Esophagus (tissue), 2 donors: ENCODE measurements around the gene POPDC3. TPM values are rescaled to one million over a fixed set of nuclear protein-coding genes. Genes with fewer than 3 reads are reported as not detected.

Experiments used
- H3K27ac ChIP-seq, 2 donors: one replicate each; pipeline ENCODE4 v1.5.1; 2013; ENCODE audit warnings: low read depth in 2 of 2, mild to moderate bottlenecking in 2 of 2, inconsistent platforms in 1 of 2, low read length in 1 of 2, moderate library complexity in 1 of 2
- H3K27me3 ChIP-seq, 2 donors: one replicate each; pipeline ENCODE4 v1.6.1; 2013; ENCODE audit warnings: low read length in 2 of 2, control low read depth in 1 of 2, mild to moderate bottlenecking in 1 of 2; ENCODE audit not compliant: insufficient read depth in 2 of 2, control insufficient read depth in 1 of 2
- H3K36me3 ChIP-seq, 2 donors: one replicate each; pipeline ENCODE4 v1.6.1; 2013; ENCODE audit warnings: low read length in 1 of 2; ENCODE audit not compliant: control insufficient read depth in 2 of 2, insufficient read depth in 2 of 2
- H3K4me1 ChIP-seq, 2 donors: one replicate each; pipeline ENCODE4 v1.6.1; 2013; ENCODE audit warnings: low read length in 1 of 2; ENCODE audit not compliant: control insufficient read depth in 2 of 2, insufficient read depth in 2 of 2
- H3K4me3 ChIP-seq, 2 donors: one replicate each; pipeline ENCODE4 v1.5.1; 2013; ENCODE audit warnings: low read length in 2 of 2, mild to moderate bottlenecking in 2 of 2, low read depth in 1 of 2, moderate library complexity in 1 of 2
- H3K9me3 ChIP-seq, 2 donors: one replicate each; pipeline ENCODE4 v1.6.1; 2013; ENCODE audit warnings: mild to moderate bottlenecking in 2 of 2, low read depth in 1 of 2, low read length in 1 of 2, moderate library complexity in 1 of 2; ENCODE audit not compliant: control insufficient read depth in 2 of 2, insufficient read depth in 1 of 2
- WGBS, 2 donors: extraction: QIAGEN DNeasy Blood & Tissue Kit; methylation state at CpG; one replicate each; pipeline ENCODE4 v1.1.7; 2013; 5-methylcytosine and 5-hydroxymethylcytosine counted together
- polyA plus RNA-seq, 2 donors: library from polyadenylated mRNA; stranded (reverse); fragments of 200-250 nt; gene quantifications; one replicate each; pipeline ENCODE4 v1.2.3, GENCODE V29; 2013
- donor health status: healthy with polysubstance abuse.
- donor health status: Bipolar disorder and iron deficiency.

Gene POPDC3
- polyA plus RNA-seq, 2 donors: 0.24 TPM; not detected in 1

GRCh38 chr6:105213272-105213671, 33.5 kb upstream of the POPDC3 start:
- Histone ChIP-seq H3K4me3 (no peak overlapping the region), H3K36me3 (no peaks in the 10 kb centered on the region), H3K27ac (no peak overlapping the region), H3K9me3 (no peaks in the 10 kb centered on the region), H3K27me3 (no peaks in the 10 kb centered on the region), H3K4me1 (no peaks in the 10 kb centered on the region)

- 78 to 83% methylated on average over 1 of the region's 1 CpG for WGBS, 2 donors
- no peak overlapping the region for H3K4me3 ChIP-seq
- no peaks in the 10 kb centered on the region for H3K36me3 ChIP-seq
- H3K9me3 ChIP-seq: no peaks in the 10 kb centered on the region
- H3K4me1 ChIP-seq: no peaks in the 10 kb centered on the region
- no peak overlapping the region for H3K27ac ChIP-seq
- no peaks in the 10 kb centered on the region for H3K27me3 ChIP-seq
Observed at GRCh38 chr6:105212587-105212986, 32.8 kb upstream of the POPDC3 start.

DNA sequence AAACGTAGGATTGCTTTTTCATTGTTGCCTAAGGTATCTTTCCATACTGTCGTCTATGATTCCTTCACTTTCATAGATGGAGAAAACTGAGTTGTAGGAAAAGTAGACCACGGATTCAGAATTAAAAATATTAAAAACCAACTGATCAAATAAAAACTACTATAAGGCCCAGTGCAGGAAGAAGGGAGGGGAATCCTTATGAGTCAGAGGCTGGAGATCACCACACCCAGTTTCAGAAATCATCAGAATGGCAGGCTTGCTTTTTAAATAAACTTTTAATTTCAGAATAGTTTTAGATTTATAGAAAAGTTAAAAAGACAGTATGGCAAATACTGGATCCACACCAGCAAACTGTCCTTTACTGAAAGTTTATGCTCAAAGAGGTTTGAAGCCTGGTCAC, 32.0 kb upstream of the POPDC3 start:
- no peak overlapping the region for H3K27ac ChIP-seq
- H3K36me3 ChIP-seq: no peaks in the 10 kb centered on the region
- no peak overlapping the region for H3K4me3 ChIP-seq
- H3K9me3 ChIP-seq: no peaks in the 10 kb centered on the region
- no peaks in the 10 kb centered on the region for H3K4me1 ChIP-seq
- WGBS, 2 donors: 83 to 85% methylated on average over 3 of the region's 3 CpGs
- no peaks in the 10 kb centered on the region for H3K27me3 ChIP-seq

DNA sequence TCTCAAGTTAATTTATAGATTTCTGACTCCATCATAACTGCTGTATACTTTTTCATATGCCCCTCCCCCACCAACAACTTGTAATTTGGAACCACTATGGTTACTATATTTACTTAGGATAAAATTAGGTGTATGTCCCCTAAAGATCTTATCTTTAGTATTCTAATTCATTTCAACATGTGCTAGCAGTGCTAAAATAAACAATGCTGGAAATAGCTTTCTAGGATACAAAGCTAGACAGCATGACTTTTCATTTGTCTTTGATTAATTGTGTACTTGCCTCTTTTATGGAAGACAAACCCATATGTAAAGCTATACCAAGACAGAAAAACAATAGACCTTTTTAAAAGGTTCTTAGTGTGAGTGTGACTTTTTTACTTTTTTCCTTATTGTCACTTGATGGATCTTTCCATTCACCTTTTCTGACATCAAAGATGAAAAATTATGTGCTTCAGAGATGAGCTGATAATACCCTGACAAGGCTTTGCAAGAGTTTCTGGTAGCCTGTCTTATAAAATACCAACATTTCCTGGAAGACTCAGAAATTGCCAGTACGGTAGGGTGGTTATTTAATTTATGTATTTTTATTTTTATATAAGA, 31.2 kb upstream of the POPDC3 start:
- no peaks in the 10 kb centered on the region for H3K36me3 ChIP-seq
- WGBS, 2 donors: 90 to 93% methylated on average over 1 of the region's 1 CpG

GRCh38 chr6:105209950-105210706, 30.3 kb upstream of the POPDC3 start:
- Histone ChIP-seq H3K4me1 (no peaks in the 10 kb centered on the region), H3K36me3 (no peaks in the 10 kb centered on the region), H3K27ac (no peak overlapping the region), H3K27me3 (no peaks in the 10 kb centered on the region), H3K9me3 (no peaks in the 10 kb centered on the region), H3K4me3 (no peak overlapping the region)
- 68 to 80% methylated on average over 5 of the region's 5 CpGs for WGBS, 2 donors

More for the DNA sequence above, 31.2 kb upstream of the POPDC3 start:
- Histone ChIP-seq H3K27ac (no peak overlapping the region), H3K4me1 (no peaks in the 10 kb centered on the region), H3K9me3 (no peaks in the 10 kb centered on the region), H3K27me3 (no peaks in the 10 kb centered on the region), H3K4me3 (no peak overlapping the region)

DNA sequence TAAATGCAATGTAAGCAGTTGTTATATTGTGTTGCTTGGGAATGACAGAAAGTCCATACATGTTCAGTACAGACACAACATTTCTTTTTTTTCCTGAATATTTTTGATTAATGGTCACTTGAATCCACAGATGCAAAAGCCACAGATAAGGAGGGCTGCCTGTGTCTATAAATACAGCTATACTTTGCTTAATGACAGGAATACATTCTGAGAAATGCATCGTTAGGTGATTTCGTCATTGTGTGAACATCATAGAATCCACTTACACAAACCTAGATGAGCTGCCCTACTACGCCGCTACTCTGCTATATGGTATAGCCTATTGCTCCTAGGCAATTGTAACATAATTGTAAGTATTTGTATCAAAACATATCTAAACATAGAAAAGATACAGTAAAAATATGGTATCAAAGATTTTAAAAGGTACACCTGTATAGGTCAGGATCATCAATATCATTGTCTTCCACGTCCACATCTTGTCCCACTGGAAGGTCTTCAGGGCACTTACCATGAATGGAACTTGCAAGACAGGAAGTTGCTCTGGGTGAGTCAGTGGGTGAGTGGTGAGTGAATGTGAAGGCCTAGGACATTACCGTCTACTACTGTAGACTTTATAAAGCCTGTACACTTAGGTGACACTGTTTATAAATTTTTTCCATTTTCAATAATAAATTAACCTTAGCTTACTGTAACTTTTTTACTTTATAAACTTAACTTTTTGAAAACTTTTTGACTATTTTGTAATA, 27.9 kb upstream of the POPDC3 start:
- Histone ChIP-seq H3K27me3 (no peaks in the 10 kb centered on the region), H3K27ac (no peak overlapping the region), H3K4me1 (no peaks in the 10 kb centered on the region), H3K36me3 (no peaks in the 10 kb centered on the region), H3K9me3 (no peaks in the 10 kb centered on the region), H3K4me3 (no peak overlapping the region)
- WGBS, 2 donors: 89 to 90% methylated on average over 6 of the region's 6 CpGs

DNA sequence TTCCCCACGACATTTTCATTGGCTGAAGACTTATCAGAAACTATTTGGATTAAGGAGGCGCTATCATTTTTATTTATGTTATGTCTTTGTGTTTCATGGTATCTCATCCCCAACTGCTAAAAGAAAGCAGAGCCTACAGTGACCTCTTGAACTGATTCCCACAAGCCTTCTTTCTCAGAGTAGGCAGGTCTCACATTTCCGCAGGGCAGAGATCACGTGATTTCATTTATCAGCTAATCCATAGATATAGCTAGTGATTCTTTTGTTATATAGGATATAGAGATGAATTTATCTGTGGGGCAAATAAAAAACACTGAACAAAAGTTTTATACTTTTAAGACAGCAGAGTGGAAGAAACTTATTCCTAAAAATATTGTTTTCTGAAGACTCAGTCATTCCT, 25.0 kb upstream of the POPDC3 start:
- Histone ChIP-seq H3K36me3 (no peaks in the 10 kb centered on the region), H3K4me3 (no peak overlapping the region), H3K4me1 (no peaks in the 10 kb centered on the region), H3K9me3 (no peaks in the 10 kb centered on the region), H3K27ac (no peak overlapping the region), H3K27me3 (no peaks in the 10 kb centered on the region)
- 43 to 45% methylated on average over 4 of the region's 4 CpGs for WGBS, 2 donors

- H3K36me3 ChIP-seq: no peaks in the 10 kb centered on the region
- no peak overlapping the region for H3K27ac ChIP-seq
- H3K27me3 ChIP-seq: no peaks in the 10 kb centered on the region
- WGBS, 2 donors: 57 to 63% methylated on average over 1 of the region's 1 CpG
- no peaks in the 10 kb centered on the region for H3K4me1 ChIP-seq
- no peak overlapping the region for H3K4me3 ChIP-seq
- no peaks in the 10 kb centered on the region for H3K9me3 ChIP-seq
Observed at GRCh38 chr6:105204331-105204730, 24.5 kb upstream of the POPDC3 start.

DNA sequence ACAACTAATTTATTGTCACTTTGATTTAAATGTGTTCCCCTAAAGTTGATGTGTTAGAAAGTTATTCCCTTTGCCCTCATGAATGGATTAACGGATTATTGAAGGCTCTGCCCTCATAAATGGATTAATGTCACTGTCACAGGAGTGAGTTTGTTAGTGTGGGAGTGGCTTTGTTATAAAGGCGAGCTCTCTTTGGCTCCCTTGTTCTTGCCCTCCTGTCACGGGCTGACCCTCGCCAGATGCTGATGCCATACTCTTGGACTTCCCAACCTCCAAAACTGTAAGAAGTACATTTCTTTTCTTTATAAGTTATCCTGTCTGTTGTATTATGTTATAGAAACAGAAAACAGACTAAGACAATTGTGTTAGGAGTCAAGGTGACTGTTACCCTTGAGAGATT, 22.7 kb upstream of the POPDC3 start:
- Histone ChIP-seq H3K36me3 (no peaks in the 10 kb centered on the region), H3K4me3 (no peak overlapping the region), H3K4me1 (no peaks in the 10 kb centered on the region), H3K9me3 (no peaks in the 10 kb centered on the region), H3K27ac (no peak overlapping the region), H3K27me3 (no peaks in the 10 kb centered on the region)
- WGBS, 2 donors: 78 to 81% methylated on average over 4 of the region's 4 CpGs
